ENCODE data around the gene NDEL1.

NDEL1 gene

GRCh38 chr17:8492121-8492520 is 56.4 kb downstream of the NDEL1 start:
- Histone ChIP-seq H3K4me2 (ENCODE audit: insufficient read depth, low read length) (no peak overlapping the region), H3K9ac (ENCODE audit: low read depth, low read length) (no peak overlapping the region), H3K9me3 (ENCODE audit: insufficient read depth, low read length, severe bottlenecking) (no peaks in the 10 kb centered on the region), H4K20me1 (ENCODE audit: insufficient read depth, low read length) (no peaks in the 10 kb centered on the region; the same call in 1 of the 2 replicates), H3K27me3 (ENCODE audit: insufficient read depth, low read length, poor library complexity) (no peaks in the 10 kb centered on the region), H3K79me2 (ENCODE audit: insufficient read depth, low read length) (no peaks in the 10 kb centered on the region), H2AFZ (ENCODE audit: low read depth, low read length) (no peak overlapping the region), H3K4me3 (ENCODE audit: low read depth in 1 of 2, low read length in 2 of 2) (no peak overlapping the region), H3K27ac (ENCODE audit: low read length) (no peak overlapping the region), H3K36me3 (ENCODE audit: insufficient read depth, low read length) (peaks cover 96% of the 10 kb centered on the region), H3K4me1 (ENCODE audit: insufficient read depth, low read length) (no peaks in the 10 kb centered on the region)
- DNase-seq (no peak), ATAC-seq (ENCODE audit: insufficient read depth, low read depth) (no peak)
- no peak for TF ChIP-seq EZH2 (IDR thresholded peaks at IDR 0.05; ENCODE audit: borderline replicate concordance, low read depth, low read length, severe bottlenecking)
- TF ChIP-seq, protein P1, sequence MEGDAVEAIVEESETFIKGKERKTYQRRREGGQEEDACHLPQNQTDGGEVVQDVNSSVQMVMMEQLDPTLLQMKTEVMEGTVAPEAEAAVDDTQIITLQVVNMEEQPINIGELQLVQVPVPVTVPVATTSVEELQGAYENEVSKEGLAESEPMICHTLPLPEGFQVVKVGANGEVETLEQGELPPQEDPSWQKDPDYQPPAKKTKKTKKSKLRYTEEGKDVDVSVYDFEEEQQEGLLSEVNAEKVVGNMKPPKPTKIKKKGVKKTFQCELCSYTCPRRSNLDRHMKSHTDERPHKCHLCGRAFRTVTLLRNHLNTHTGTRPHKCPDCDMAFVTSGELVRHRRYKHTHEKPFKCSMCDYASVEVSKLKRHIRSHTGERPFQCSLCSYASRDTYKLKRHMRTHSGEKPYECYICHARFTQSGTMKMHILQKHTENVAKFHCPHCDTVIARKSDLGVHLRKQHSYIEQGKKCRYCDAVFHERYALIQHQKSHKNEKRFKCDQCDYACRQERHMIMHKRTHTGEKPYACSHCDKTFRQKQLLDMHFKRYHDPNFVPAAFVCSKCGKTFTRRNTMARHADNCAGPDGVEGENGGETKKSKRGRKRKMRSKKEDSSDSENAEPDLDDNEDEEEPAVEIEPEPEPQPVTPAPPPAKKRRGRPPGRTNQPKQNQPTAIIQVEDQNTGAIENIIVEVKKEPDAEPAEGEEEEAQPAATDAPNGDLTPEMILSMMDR (IDR thresholded peaks at IDR 0.05; ENCODE audit: borderline replicate concordance, extremely low read depth, low read length, poor library complexity, severe bottlenecking): no peak

- Histone ChIP-seq H3K27ac (ENCODE audit: low read length) (no peak overlapping the region), H3K9ac (ENCODE audit: low read depth, low read length) (no peak overlapping the region), H3K4me1 (ENCODE audit: insufficient read depth, low read length) (no peaks in the 10 kb centered on the region), H2AFZ (ENCODE audit: low read depth, low read length) (no peak overlapping the region), H3K79me2 (ENCODE audit: insufficient read depth, low read length) (no peaks in the 10 kb centered on the region), H3K4me2 (ENCODE audit: insufficient read depth, low read length) (no peak overlapping the region), H3K9me3 (ENCODE audit: insufficient read depth, low read length, severe bottlenecking) (no peaks in the 10 kb centered on the region), H3K36me3 (ENCODE audit: insufficient read depth, low read length) (peaks cover 94% of the 10 kb centered on the region), H4K20me1 (ENCODE audit: insufficient read depth, low read length) (no peaks in the 10 kb centered on the region; the same call in 1 of the 2 replicates), H3K4me3 (ENCODE audit: low read depth in 1 of 2, low read length in 2 of 2) (no peak overlapping the region), H3K27me3 (ENCODE audit: insufficient read depth, low read length, poor library complexity) (no peaks in the 10 kb centered on the region)
- DNase-seq: no peak
- TF ChIP-seq, protein P1 (IDR thresholded peaks at IDR 0.05; ENCODE audit: borderline replicate concordance, extremely low read depth, low read length, poor library complexity, severe bottlenecking): no peak
- no peak for TF ChIP-seq EZH2 (IDR thresholded peaks at IDR 0.05; ENCODE audit: borderline replicate concordance, low read depth, low read length, severe bottlenecking)
- no peak for ATAC-seq (ENCODE audit: insufficient read depth, low read depth)
Observed at GRCh38 chr17:8494021-8494420, 58.3 kb downstream of the NDEL1 start.

GRCh38 chr17:8494506-8495111 is 58.9 kb downstream of the NDEL1 start:
- H3K27ac ChIP-seq (ENCODE audit: low read length): no peak overlapping the region
- peaks cover 94% of the 10 kb centered on the region for H3K36me3 ChIP-seq (ENCODE audit: insufficient read depth, low read length)
- DNase-seq: no peak

More at GRCh38 chr17:8494506-8495111, 58.9 kb downstream of the NDEL1 start:
- H3K79me2 ChIP-seq (ENCODE audit: insufficient read depth, low read length): no peaks in the 10 kb centered on the region
- H3K27me3 ChIP-seq (ENCODE audit: insufficient read depth, low read length, poor library complexity): no peaks in the 10 kb centered on the region
- H3K9me3 ChIP-seq (ENCODE audit: insufficient read depth, low read length, severe bottlenecking): no peaks in the 10 kb centered on the region
- H4K20me1 ChIP-seq (ENCODE audit: insufficient read depth, low read length): no peaks in the 10 kb centered on the region; the same call in 1 of the 2 replicates
- ATAC-seq (ENCODE audit: insufficient read depth, low read depth): no peak
- no peak overlapping the region for H3K9ac ChIP-seq (ENCODE audit: low read depth, low read length)
- H3K4me2 ChIP-seq (ENCODE audit: insufficient read depth, low read length): no peak overlapping the region
- TF ChIP-seq EZH2 (IDR thresholded peaks at IDR 0.05; ENCODE audit: borderline replicate concordance, low read depth, low read length, severe bottlenecking): no peak
- TF ChIP-seq, protein P1 (IDR thresholded peaks at IDR 0.05; ENCODE audit: borderline replicate concordance, extremely low read depth, low read length, poor library complexity, severe bottlenecking): no peak
- H3K4me3 ChIP-seq (ENCODE audit: low read depth in 1 of 2, low read length in 2 of 2): no peak overlapping the region
- no peaks in the 10 kb centered on the region for H3K4me1 ChIP-seq (ENCODE audit: insufficient read depth, low read length)
- no peak overlapping the region for H2AFZ ChIP-seq (ENCODE audit: low read depth, low read length)

Measured in DND-41 (cell line).